IMR-90 (cell line): ENCODE results near the gene OPN1SW. TPM values are rescaled to one million over a fixed set of nuclear protein-coding genes. Genes with fewer than 3 reads are reported as not detected.

Experiments used
- ATAC-seq: fragments of 200-7000 bp; cut with Tn5 transposase; 2 replicates; pipeline ENCODE4 v1.9.1; 2020; ENCODE audit warnings: low read depth, mild to moderate bottlenecking, moderate library complexity
- BruUV-seq: library from RNA; stranded (reverse); fragments of 400-500 nt; replicated peaks from 2 replicates; lab custom pipeline; 2021; lab: Mats Ljungman, UMichigan
- CTCF ChIA-PET: fragments of 300-600 bp; formaldehyde crosslinking; extraction: SDS; loops from one replicate; lab custom pipeline; 2021; ENCODE audit warnings: antibody characterized with exemption; lab: Yijun Ruan, JAX
- POLR2A ChIA-PET: fragments of 300-600 bp; sonication (Branson Sonifier 250); formaldehyde crosslinking; loops from one replicate; lab custom pipeline; 2022; ENCODE audit warnings: antibody characterized with exemption; ENCODE audit not compliant: unreplicated experiment; lab: Charles Lee
- DNase-seq: peaks from one replicate; pipeline ENCODE4 v3.0.0; 2013
- H2AFZ ChIP-seq: replicated peaks from 2 replicates; pipeline ENCODE3; 2013; ENCODE audit warnings: low read length, mild to moderate bottlenecking; ENCODE audit not compliant: poor library complexity
- H2AK5ac ChIP-seq: 2 replicates; pipeline ENCODE4 v1.6.1; 2013; ENCODE audit warnings: low read depth, low read length, inconsistent platforms
- H2AK9ac ChIP-seq: replicated peaks from 2 replicates; pipeline ENCODE3; 2013; ENCODE audit warnings: mild to moderate bottlenecking, low read depth, low read length, moderate library complexity; ENCODE audit not compliant: poor library complexity
- H2BK120ac ChIP-seq: 2 replicates; pipeline ENCODE4 v1.6.1; 2013; ENCODE audit warnings: low read depth, low read length, inconsistent platforms
- H2BK15ac ChIP-seq: 3 replicates; pipeline ENCODE4 v1.6.1; 2013; ENCODE audit warnings: low read depth, low read length, inconsistent platforms
- H2BK20ac ChIP-seq: 2 replicates; pipeline ENCODE4 v1.6.1; 2013; ENCODE audit warnings: low read depth, mild to moderate bottlenecking, inconsistent platforms, low read length, moderate library complexity
- H2BK5ac ChIP-seq: 2 replicates; pipeline ENCODE4 v1.6.1; 2013; ENCODE audit warnings: mild to moderate bottlenecking, low read depth, low read length, inconsistent platforms; ENCODE audit not compliant: poor library complexity, severe bottlenecking
- H3K14ac ChIP-seq: replicated peaks from 2 replicates; pipeline ENCODE4 v1.6.1; 2013; ENCODE audit warnings: low read depth, low read length, inconsistent platforms
- H3K18ac ChIP-seq: 2 replicates; pipeline ENCODE4 v1.6.1; 2013; ENCODE audit warnings: low read depth, low read length, control low read depth
- H3K23ac ChIP-seq: 2 replicates; pipeline ENCODE4 v1.6.1; 2013; ENCODE audit warnings: low read depth, low read length, inconsistent platforms
- H3K27ac ChIP-seq: 2 replicates; pipeline ENCODE4 v1.5.1; 2013; ENCODE audit warnings: mild to moderate bottlenecking, control low read depth, low read length; ENCODE audit not compliant: insufficient read depth
- H3K27me3 ChIP-seq: 2 replicates; pipeline ENCODE4 v1.6.1; 2013; ENCODE audit warnings: low read length; ENCODE audit not compliant: control insufficient read depth, insufficient read depth
- H3K36me3 ChIP-seq: 2 replicates; pipeline ENCODE4 v1.6.1; 2013; ENCODE audit warnings: low read length, mixed read lengths; ENCODE audit not compliant: control insufficient read depth, insufficient read depth
- H3K4ac ChIP-seq: 2 replicates; pipeline ENCODE4 v1.6.1; 2013; ENCODE audit warnings: low read depth, low read length, inconsistent platforms
- H3K4me1 ChIP-seq: 2 replicates; pipeline ENCODE4 v1.6.1; 2013; ENCODE audit warnings: low read length, mixed read lengths; ENCODE audit not compliant: control insufficient read depth, insufficient read depth
- H3K4me2 ChIP-seq: 2 replicates; pipeline ENCODE4 v1.6.1; 2013; ENCODE audit warnings: low read depth, mild to moderate bottlenecking, control low read depth, low read length, moderate library complexity
- H3K4me3 ChIP-seq: 2 replicates; pipeline ENCODE4 v1.5.1; 2013; ENCODE audit warnings: low read depth, mild to moderate bottlenecking, control low read depth, low read length, moderate library complexity; ENCODE audit not compliant: insufficient read depth
- H3K56ac ChIP-seq: 2 replicates; pipeline ENCODE4 v1.6.1; 2013; ENCODE audit warnings: low read length, inconsistent platforms; ENCODE audit not compliant: insufficient read depth; ENCODE audit errors: extremely low read depth
- H3K79me1 ChIP-seq, 2 experiments: 2 replicates each; pipeline ENCODE4 v1.6.1; 2013; ENCODE audit warnings: low read length in 2 of 2, inconsistent platforms in 1 of 2, low read depth in 1 of 2
- H3K9ac ChIP-seq: 2 replicates; pipeline ENCODE4 v1.6.1; 2013; ENCODE audit warnings: low read depth, low read length, control low read depth
- H3K9me1 ChIP-seq: 2 replicates; pipeline ENCODE4 v1.6.1; 2013; ENCODE audit warnings: low read length, inconsistent platforms; ENCODE audit not compliant: insufficient read depth
- H3K9me3 ChIP-seq: 2 replicates; pipeline ENCODE4 v1.6.1; 2013; ENCODE audit warnings: low read length; ENCODE audit not compliant: control insufficient read depth, insufficient read depth
- H4K20me1 ChIP-seq: 2 replicates; pipeline ENCODE4 v1.6.1; 2013; ENCODE audit warnings: low read length, inconsistent platforms; ENCODE audit not compliant: insufficient read depth
- H4K5ac ChIP-seq: 2 replicates; pipeline ENCODE4 v1.6.1; 2013; ENCODE audit warnings: mild to moderate bottlenecking, low read depth, low read length, control low read depth
- H4K8ac ChIP-seq, 2 experiments: 2 replicates each; pipeline ENCODE4 v1.6.1; 2013; ENCODE audit warnings: low read depth in 2 of 2, low read length in 2 of 2, control low read depth in 1 of 2, inconsistent platforms in 1 of 2
- H4K91ac ChIP-seq: 2 replicates; pipeline ENCODE4 v1.6.1; 2013; ENCODE audit warnings: low read depth, low read length, inconsistent platforms; ENCODE audit not compliant: insufficient read depth
- MAZ ChIP-seq: IDR thresholded peaks from 2 replicates; pipeline ENCODE4 v1.6.1; 2012; ENCODE audit warnings: low read depth, mild to moderate bottlenecking, low read length, improper control_type of control experiment, moderate library complexity, borderline replicate concordance
- SMC3 ChIP-seq: fragments of 150-350 bp; IDR thresholded peaks from 2 replicates; pipeline ENCODE4 v1.6.1; 2016; ENCODE audit warnings: low read depth, mild to moderate bottlenecking, antibody characterized with exemption, low read length, moderate library complexity
- WGBS, 2 experiments: methylation state at CpG; one replicate each; pipeline versions ENCODE4 v1.1.5 to v1.1.7; 2013; ENCODE audit warnings: missing lambda C conversion rate in 2 of 2; ENCODE audit not compliant: insufficient read length in 1 of 2; ENCODE audit errors: extremely low coverage in 2 of 2; 5-methylcytosine and 5-hydroxymethylcytosine counted together
- dilution Hi-C: fragments of 300-500 bp; cut with HindIII; formaldehyde crosslinking; loops from one replicate; pipeline ENCODE4 v1.14.3; 2018; ENCODE audit warnings: low sequenced_read_pairs; ENCODE audit not compliant: unreplicated experiment
- in situ Hi-C: fragments of 300-500 bp; cut with MboI; formaldehyde crosslinking; loops from 3 replicates; pipeline ENCODE4 v1.14.3; 2019; ENCODE audit warnings: low sequenced_read_pairs, inconsistent platforms, mixed read lengths
- intact Hi-C: fragments of 100-400 bp; cut with micrococcal nuclease; formaldehyde crosslinking; loops from 2 replicates; pipeline ENCODE4 v1.10.0; 2022
- polyA plus RNA-seq, 3 experiments: library from polyadenylated mRNA; depleted of rRNA; stranded (reverse); fragments of >200 nt; gene quantifications; 2 replicates each; pipeline ENCODE4 v1.2.3, GENCODE V29; 2012; ENCODE audit warnings: low replicate concordance in 1 of 3
- total RNA-seq: library from RNA; depleted of rRNA; stranded (reverse); fragments of >200 nt; gene quantifications from 2 replicates; pipeline ENCODE4 v1.2.3, GENCODE V29; 2012

OPN1SW gene
- total and polyA plus RNA-seq, 2 of the 4 experiments (the other 2 are of a cell fraction) = not detected

DNA sequence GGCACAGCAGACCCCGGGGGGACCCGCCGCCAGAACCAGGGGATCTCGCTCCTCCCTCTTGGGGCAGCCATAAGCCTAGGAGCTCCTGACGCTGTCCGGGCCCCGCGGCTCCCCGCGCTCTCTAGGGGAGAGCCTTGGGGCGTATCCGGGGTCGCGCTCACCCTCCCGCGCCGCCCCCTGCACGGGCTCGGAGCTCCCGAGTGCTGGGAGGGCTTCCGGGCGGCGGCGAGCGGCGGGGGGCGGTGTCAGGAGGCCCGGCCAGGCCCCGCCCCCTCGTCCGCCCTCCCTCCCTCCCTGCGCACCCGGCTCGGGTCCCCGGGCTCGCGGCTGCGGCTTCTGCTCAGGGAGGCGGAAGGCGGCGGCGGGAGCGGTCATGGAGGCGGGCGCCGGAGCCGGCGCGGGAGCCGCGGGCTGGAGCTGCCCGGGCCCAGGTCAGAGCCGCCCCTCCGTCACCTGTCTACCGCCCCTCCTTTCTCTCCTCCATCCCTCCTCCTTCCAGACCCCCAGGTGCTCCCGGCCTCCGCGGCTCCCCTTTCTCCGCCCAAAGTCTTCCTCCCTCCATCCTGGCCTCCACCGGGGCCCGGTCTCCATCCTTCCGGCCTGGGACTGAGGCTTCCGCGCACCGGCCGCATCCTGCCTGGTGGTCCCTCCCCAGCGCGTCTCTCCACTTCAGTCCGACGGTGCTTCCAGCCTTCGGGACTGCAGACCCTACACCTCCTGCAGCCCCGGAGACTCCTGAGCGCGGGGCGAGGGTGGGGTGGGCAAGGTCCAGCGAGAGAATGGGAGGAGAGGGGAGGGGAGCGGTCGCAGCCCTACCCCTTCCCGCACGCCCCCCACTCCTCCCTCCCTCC, 15.8 kb upstream of the OPN1SW start, which contains the start of gene CCDC136:
CCDC136 (plus strand) TSS at position 848 of the 851 bp plus-strand sequence. CDS start 444 bp downstream, outside the sequence.
- no peak within 1 kb of the TSS for H2BK5ac ChIP-seq
- DNase-seq = peak; percentile 38
- POLR2A ChIA-PET = no interaction called here

More for the DNA sequence above, 15.8 kb upstream of the OPN1SW start, which contains the start of gene CCDC136:
- peak within 1 kb of the TSS; percentile 45; the same call in 1 of the 2 replicates for H3K23ac ChIP-seq
- peak within 1 kb of the TSS; percentile 88 to 95; a peak in 3 of 4 replicates for H4K8ac ChIP-seq
- H3K56ac ChIP-seq = peak within 1 kb of the TSS; percentile 38; the same call in 1 of the 2 replicates
- H3K9me3 ChIP-seq = no peaks in the 10 kb centered on the region
- no peak within 1 kb of the TSS for H2BK20ac ChIP-seq
- H3K79me1 ChIP-seq = peaks cover 0 to 13% of the 10 kb centered on the region in 2 experiments; a peak in 2 of 4 replicates
- no peak within 1 kb of the TSS; the same call in 1 of the 2 replicates for H2BK120ac ChIP-seq
- intact Hi-C loops = loop anchor here (5.0 kb wide), 1 partner anchor 36 kb away; no protein-coding TSS in a partner anchor
- peak within 1 kb of the TSS; percentile 41 for H4K91ac ChIP-seq
- TF ChIP-seq SMC3 = no peak
- peak; percentile 16; the same call in 1 of the 2 replicates for TF ChIP-seq MAZ
- H2AFZ ChIP-seq = peak within 1 kb of the TSS; percentile 97
- no peak within 1 kb of the TSS; the same call in 2 of the 3 replicates for H2BK15ac ChIP-seq
- H3K4ac ChIP-seq = peak within 1 kb of the TSS; percentile 66
- H3K18ac ChIP-seq = peak within 1 kb of the TSS; percentile 76
- H4K20me1 ChIP-seq = no peaks in the 10 kb centered on the region
- BruUV-seq = no TSS peak
- peak within 1 kb of the TSS; percentile 78 for H3K9ac ChIP-seq
- peak within 1 kb of the TSS; percentile 55 for H3K14ac ChIP-seq
- H3K27ac ChIP-seq = peak within 1 kb of the TSS; percentile 32; the same call in 1 of the 2 replicates
- peaks cover 9% of the 10 kb centered on the region for H3K4me1 ChIP-seq
- H3K4me3 ChIP-seq = peak within 1 kb of the TSS; percentile 95
- H3K36me3 ChIP-seq = peaks cover 6% of the 10 kb centered on the region
- in situ Hi-C loops = no loop called here
- CTCF ChIA-PET = no interaction called here
- dilution Hi-C loops = no loop called here
- H3K9me1 ChIP-seq = 0 out of 2 replicates have a peak, but pooled peaks cover 2% of the 10 kb centered on the region
- 3% methylated on average over 11 of the region's 80 CpGs; no CpG with 5 or more reads in 1 of the 2 experiments for WGBS, 2 experiments
- peak within 1 kb of the TSS; percentile 51; the same call in 1 of the 2 replicates for H4K5ac ChIP-seq
- H2AK5ac ChIP-seq = peak within 1 kb of the TSS; percentile 45
- ATAC-seq = peak; percentile 94
- peak within 1 kb of the TSS; percentile 87 for H2AK9ac ChIP-seq
- peaks cover 11% of the 10 kb centered on the region; the same call in 1 of the 2 replicates for H3K27me3 ChIP-seq
- H3K4me2 ChIP-seq = peak within 1 kb of the TSS; percentile 94
